GM23338 (cell line): ENCODE results near the gene VAT1. TPM values are rescaled to one million over a fixed set of nuclear protein-coding genes. Genes with fewer than 3 reads are reported as not detected.
A peak's percentile ranks its signal among the peaks of the same experiment; 100 is the strongest.

ENCODE experiments used
- ATAC-seq: fragments of 200-7000 bp; cut with Tn5 transposase; 3 replicates; pipeline ENCODE4 v1.9.1; 2020
- DNase-seq: peaks from one replicate; pipeline ENCODE4 v3.0.0-alpha.2; 2015; ENCODE audit warnings: low spot score
- H2AFZ ChIP-seq: fragments of 200-600 bp; sonication (generic); 2 replicates; pipeline ENCODE4 v1.8.0; 2016; ENCODE audit warnings: antibody characterized with exemption, mild to moderate bottlenecking, moderate library complexity
- H3F3A ChIP-seq: fragments of 200-600 bp; sonication (generic); replicated peaks from 2 replicates; pipeline ENCODE4 v1.8.0; 2017; ENCODE audit warnings: antibody characterized with exemption, mixed run types, low read depth
- H3K27ac ChIP-seq: fragments of 200-600 bp; sonication (generic); 2 replicates; pipeline ENCODE4 v1.6.1; 2016; ENCODE audit warnings: low read depth
- H3K27me3 ChIP-seq: fragments of 200-600 bp; sonication (generic); 2 replicates; pipeline ENCODE4 v1.8.0; 2016; ENCODE audit warnings: mild to moderate bottlenecking, mixed run types, moderate library complexity; ENCODE audit not compliant: insufficient read depth
- H3K36me3 ChIP-seq: fragments of 200-600 bp; sonication (generic); 2 replicates; pipeline ENCODE4 v1.8.0; 2016; ENCODE audit warnings: mild to moderate bottlenecking; ENCODE audit not compliant: insufficient read depth
- H3K4me1 ChIP-seq: fragments of 200-600 bp; sonication (generic); 2 replicates; pipeline ENCODE4 v1.8.0; 2016; ENCODE audit warnings: mild to moderate bottlenecking, moderate library complexity; ENCODE audit not compliant: insufficient read depth
- H3K4me2 ChIP-seq: fragments of 200-600 bp; sonication (generic); 2 replicates; pipeline ENCODE4 v1.7.1; 2017; ENCODE audit warnings: mixed run types
- H3K4me3 ChIP-seq: fragments of 200-600 bp; sonication (generic); 2 replicates; pipeline ENCODE4 v1.6.1; 2016; ENCODE audit warnings: mixed run types
- H3K79me2 ChIP-seq: fragments of 200-600 bp; sonication (generic); replicated peaks from 2 replicates; pipeline ENCODE4 v1.8.0; 2017; ENCODE audit warnings: mild to moderate bottlenecking; ENCODE audit not compliant: insufficient read depth
- H3K9me2 ChIP-seq: fragments of 200-600 bp; sonication (generic); 2 replicates; pipeline ENCODE4 v1.8.0; 2017; ENCODE audit not compliant: insufficient read depth
- H4K20me1 ChIP-seq: fragments of 200-600 bp; sonication (generic); replicated peaks from 2 replicates; pipeline ENCODE4 v1.8.0; 2017; ENCODE audit warnings: mild to moderate bottlenecking; ENCODE audit not compliant: insufficient read depth
- H3K27ac Mint-ChIP-seq: 2 replicates; pipeline ENCODE4 v1.8.0; 2020; ENCODE audit warnings: inconsistent platforms, mild to moderate bottlenecking, moderate library complexity, mixed read lengths
- H3K27me3 Mint-ChIP-seq: 3 replicates; pipeline ENCODE4 v1.8.0; 2022; ENCODE audit warnings: low read depth, mild to moderate bottlenecking, moderate library complexity, mixed read lengths, inconsistent platforms; ENCODE audit not compliant: insufficient read depth, poor library complexity
- H3K36me3 Mint-ChIP-seq: 3 replicates; pipeline ENCODE4 v1.8.0; 2021; ENCODE audit warnings: low read depth, mild to moderate bottlenecking, inconsistent platforms, moderate library complexity, mixed read lengths
- H3K4me1 Mint-ChIP-seq: 3 replicates; pipeline ENCODE4 v1.8.0; 2020; ENCODE audit warnings: mild to moderate bottlenecking, inconsistent platforms, mixed read lengths
- H3K4me3 Mint-ChIP-seq: 3 replicates; pipeline ENCODE4 v1.8.0; 2021; ENCODE audit warnings: moderate library complexity, mild to moderate bottlenecking, inconsistent platforms, mixed read lengths
- H3K9me3 Mint-ChIP-seq: 3 replicates; pipeline ENCODE4 v1.8.0; 2020; ENCODE audit warnings: moderate library complexity, mild to moderate bottlenecking, inconsistent platforms, mixed read lengths
- EZH2 ChIP-seq: fragments of 200-600 bp; sonication (generic); IDR thresholded peaks from one replicate; pipeline ENCODE4 v1.8.0; 2017; ENCODE audit warnings: antibody characterized with exemption, mild to moderate bottlenecking, low read depth; ENCODE audit not compliant: unreplicated experiment
- JUNB ChIP-seq: IDR thresholded peaks from one replicate; pipeline ENCODE4 v1.6.1; 2016; ENCODE audit warnings: antibody characterized with exemption; ENCODE audit not compliant: unreplicated experiment
- ZNF114 ChIP-seq: fragments of 250-450 bp; sonication (Bioruptor Pico); IDR thresholded peaks from 2 replicates; pipeline ENCODE4 v1.5.0; 2020; ENCODE audit warnings: mild to moderate bottlenecking, moderate library complexity
- ZNF331 ChIP-seq: fragments of 250-450 bp; sonication (Bioruptor Pico); IDR thresholded peaks from 2 replicates; pipeline ENCODE4 v1.5.0; 2020; ENCODE audit warnings: low read depth, mild to moderate bottlenecking, moderate library complexity
- ZNF462 ChIP-seq: fragments of 250-450 bp; sonication (Bioruptor Pico); IDR thresholded peaks from 2 replicates; pipeline ENCODE4 v1.5.0; 2020; ENCODE audit warnings: mild to moderate bottlenecking, moderate library complexity
- polyA plus RNA-seq: library from polyadenylated mRNA; unstranded; fragments of >200 nt; fragmentation: Nextera tagmentation; extraction: Ambion mirVana; gene quantifications from 2 replicates; pipeline ENCODE4 v1.2.1, GENCODE V29; 2016
- total RNA-seq: library from RNA; depleted of rRNA; stranded (reverse); fragments of >200 nt; shearing (Covaris generic); gene quantifications from 2 replicates; pipeline ENCODE4 v1.2.3, GENCODE V29; 2014
- TF ChIP-seq, protein P1 (sequence below), 2 experiments: fragments of 200-600 bp in 1 of 2; sonication (generic) in 1 of 2; conservative IDR thresholded peaks; 2 replicates each; pipeline versions ENCODE4 v1.5.1 to v1.6.1; 2016 to 2017; ENCODE audit warnings: antibody characterized with exemption in 2 of 2, low read depth in 2 of 2, mild to moderate bottlenecking in 2 of 2, moderate library complexity in 1 of 2
- TF ChIP-seq, protein P2 (sequence below): IDR thresholded peaks from 2 replicates; pipeline ENCODE4 v1.6.1; 2016; ENCODE audit warnings: antibody characterized with exemption

The VAT1 gene
- total and polyA plus RNA-seq, 2 experiments from 2014 or later, result 233 to 300 TPM

DNA sequence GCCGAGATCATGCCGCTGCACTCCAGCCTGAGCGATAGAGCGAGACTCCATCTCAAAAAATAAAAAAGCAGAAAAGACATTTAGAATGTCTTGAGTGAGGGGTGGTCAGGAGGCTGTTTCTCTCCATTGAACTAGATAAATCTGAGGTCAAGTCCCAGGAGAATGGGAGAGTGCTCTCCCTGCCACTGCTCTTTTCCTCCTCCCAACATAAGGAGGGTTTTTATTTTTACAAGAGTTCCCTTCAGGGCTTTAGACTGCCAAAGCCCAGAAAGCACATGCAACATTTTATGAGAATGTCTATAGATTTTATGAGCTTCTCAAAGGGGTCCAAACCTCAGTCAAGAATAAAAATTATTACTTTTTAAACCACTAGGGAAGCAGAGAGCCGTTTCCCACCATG, 4.4 kb upstream of the VAT1 start:
- Mint-ChIP-seq H3K9me3 (no peaks in the 10 kb centered on the region), H3K27me3 (peaks cover 24% of the 10 kb centered on the region), H3K4me1 (peaks cover 32% of the 10 kb centered on the region), H3K4me3 (peak overlapping the region; percentile 91), H3K36me3 (peaks cover 21% of the 10 kb centered on the region), H3K27ac (no peak overlapping the region)
- no peak overlapping the region for H3K27ac ChIP-seq
- H3K36me3 ChIP-seq, result no peaks in the 10 kb centered on the region
- H3K4me2 ChIP-seq, result peak overlapping the region; percentile 93
- peak overlapping the region; percentile 31; the same call in 1 of the 2 replicates for H3K4me3 ChIP-seq
- H4K20me1 ChIP-seq, result no peaks in the 10 kb centered on the region
- H3F3A ChIP-seq, result peaks cover 16% of the 10 kb centered on the region; the same call in 1 of the 2 replicates
- no peak for ATAC-seq
- no peak overlapping the region for H2AFZ ChIP-seq
- no peaks in the 10 kb centered on the region for H3K9me2 ChIP-seq
- H3K4me1 ChIP-seq, result peaks cover 28% of the 10 kb centered on the region
- H3K27me3 ChIP-seq, result no peaks in the 10 kb centered on the region
- DNase-seq, result no peak
- no peak for TF ChIP-seq ZNF114
- TF ChIP-seq, protein P1, sequence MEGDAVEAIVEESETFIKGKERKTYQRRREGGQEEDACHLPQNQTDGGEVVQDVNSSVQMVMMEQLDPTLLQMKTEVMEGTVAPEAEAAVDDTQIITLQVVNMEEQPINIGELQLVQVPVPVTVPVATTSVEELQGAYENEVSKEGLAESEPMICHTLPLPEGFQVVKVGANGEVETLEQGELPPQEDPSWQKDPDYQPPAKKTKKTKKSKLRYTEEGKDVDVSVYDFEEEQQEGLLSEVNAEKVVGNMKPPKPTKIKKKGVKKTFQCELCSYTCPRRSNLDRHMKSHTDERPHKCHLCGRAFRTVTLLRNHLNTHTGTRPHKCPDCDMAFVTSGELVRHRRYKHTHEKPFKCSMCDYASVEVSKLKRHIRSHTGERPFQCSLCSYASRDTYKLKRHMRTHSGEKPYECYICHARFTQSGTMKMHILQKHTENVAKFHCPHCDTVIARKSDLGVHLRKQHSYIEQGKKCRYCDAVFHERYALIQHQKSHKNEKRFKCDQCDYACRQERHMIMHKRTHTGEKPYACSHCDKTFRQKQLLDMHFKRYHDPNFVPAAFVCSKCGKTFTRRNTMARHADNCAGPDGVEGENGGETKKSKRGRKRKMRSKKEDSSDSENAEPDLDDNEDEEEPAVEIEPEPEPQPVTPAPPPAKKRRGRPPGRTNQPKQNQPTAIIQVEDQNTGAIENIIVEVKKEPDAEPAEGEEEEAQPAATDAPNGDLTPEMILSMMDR (conservative IDR thresholded peaks at IDR 0.05; ENCODE audit: low read depth in 2 of 2), result no peak
- TF ChIP-seq, protein P2, sequence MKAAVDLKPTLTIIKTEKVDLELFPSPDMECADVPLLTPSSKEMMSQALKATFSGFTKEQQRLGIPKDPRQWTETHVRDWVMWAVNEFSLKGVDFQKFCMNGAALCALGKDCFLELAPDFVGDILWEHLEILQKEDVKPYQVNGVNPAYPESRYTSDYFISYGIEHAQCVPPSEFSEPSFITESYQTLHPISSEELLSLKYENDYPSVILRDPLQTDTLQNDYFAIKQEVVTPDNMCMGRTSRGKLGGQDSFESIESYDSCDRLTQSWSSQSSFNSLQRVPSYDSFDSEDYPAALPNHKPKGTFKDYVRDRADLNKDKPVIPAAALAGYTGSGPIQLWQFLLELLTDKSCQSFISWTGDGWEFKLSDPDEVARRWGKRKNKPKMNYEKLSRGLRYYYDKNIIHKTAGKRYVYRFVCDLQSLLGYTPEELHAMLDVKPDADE, result no peak
- TF ChIP-seq ZNF331, result no peak
- no peak for TF ChIP-seq ZNF462 (CRISPR knock-in tag)
- TF ChIP-seq JUNB, result no peak
- no peak for TF ChIP-seq EZH2
- peaks cover 14% of the 10 kb centered on the region; the same call in 1 of the 2 replicates for H3K79me2 ChIP-seq
